Stimulated activated naive B cell treated with anti-CD40 and anti-IgM and Interleukin-4, amounts not matched to agents 10 μg/mL and 1 μg/mL and 100 μg/mL, for 72 hours (primary cell): ENCODE data around the gene CELF4.

Experiments used
- ATAC-seq, 2 donors: fragments of 150-1000 bp; cut with Tn5 transposase; replicated peaks; 2 replicates each; pipeline ENCODE4 v1.10.0; 2021; ENCODE audit warnings: moderate library complexity in 1 of 2
- DNase-seq: peaks from one replicate; pipeline ENCODE4 v3.0.0; 2021
- H3K27ac Mint-ChIP-seq: one replicate; pipeline ENCODE4 v1.8.0; 2022; ENCODE audit warnings: mild to moderate bottlenecking, mixed read lengths
- H3K27me3 Mint-ChIP-seq, 2 donors: one replicate each; pipeline ENCODE4 v1.8.0; 2022; ENCODE audit warnings: mixed read lengths in 2 of 2
- H3K36me3 Mint-ChIP-seq, 2 donors: one replicate each; pipeline ENCODE4 v1.8.0; 2022; ENCODE audit warnings: mixed read lengths in 2 of 2, mild to moderate bottlenecking in 1 of 2
- H3K4me1 Mint-ChIP-seq, 2 donors: one replicate each; pipeline ENCODE4 v1.8.0; 2022; ENCODE audit warnings: mixed read lengths in 2 of 2, mild to moderate bottlenecking in 1 of 2
- H3K4me3 Mint-ChIP-seq, 2 donors: one replicate each; pipeline ENCODE4 v1.8.0; 2022; ENCODE audit warnings: mild to moderate bottlenecking in 2 of 2, mixed read lengths in 2 of 2, moderate library complexity in 1 of 2
- H3K9me3 Mint-ChIP-seq, 2 donors: one replicate each; pipeline ENCODE4 v1.8.0; 2022; ENCODE audit warnings: mixed read lengths in 2 of 2, mild to moderate bottlenecking in 1 of 2

CELF4 gene

GRCh38 chr18:37584217-37584616 lies 18.6 kb upstream of the CELF4 start:
- ATAC-seq, result no peak
- Mint-ChIP-seq H3K9me3 (peaks cover 2 to 4% of the 10 kb centered on the region in 2 donors), H3K27me3 (peaks cover 3 to 12% of the 10 kb centered on the region in 2 donors), H3K4me3 (no peak overlapping the region), H3K27ac (no peak overlapping the region), H3K36me3 (no peaks in the 10 kb centered on the region), H3K4me1 (no peaks in the 10 kb centered on the region)
- no peak for DNase-seq

GRCh38 chr18:37582261-37582660 lies 16.7 kb upstream of the CELF4 start:
- peaks cover 2 to 4% of the 10 kb centered on the region in 2 donors for H3K9me3 Mint-ChIP-seq
- H3K27me3 Mint-ChIP-seq, result peaks cover 5 to 12% of the 10 kb centered on the region in 2 donors
- ATAC-seq (no peak), DNase-seq (no peak)
- H3K4me3 Mint-ChIP-seq, result no peak overlapping the region
- H3K36me3 Mint-ChIP-seq, result no peaks in the 10 kb centered on the region
- no peak overlapping the region for H3K27ac Mint-ChIP-seq
- H3K4me1 Mint-ChIP-seq, result peaks cover 0 to 1% of the 10 kb centered on the region in 2 donors

GRCh38 chr18:37578886-37579513 lies 13.4 kb upstream of the CELF4 start:
- peaks cover 0 to 1% of the 10 kb centered on the region in 2 donors for H3K4me1 Mint-ChIP-seq
- H3K4me3 Mint-ChIP-seq, result no peak overlapping the region
- peaks cover 5 to 12% of the 10 kb centered on the region in 2 donors for H3K27me3 Mint-ChIP-seq
- peak; percentile 70 to 76 for ATAC-seq
- peaks cover 2 to 4% of the 10 kb centered on the region in 2 donors for H3K9me3 Mint-ChIP-seq
- no peak for DNase-seq
- no peak overlapping the region for H3K27ac Mint-ChIP-seq
- H3K36me3 Mint-ChIP-seq, result no peaks in the 10 kb centered on the region

- no peaks in the 10 kb centered on the region for H3K36me3 Mint-ChIP-seq
- ATAC-seq, result no peak
These were observed 12.6 kb upstream of the CELF4 start for GRCh38 chr18:37578182-37578678.

GRCh38 chr18:37577051-37577611 lies 11.5 kb upstream of the CELF4 start:
- no peak for DNase-seq
- no peak overlapping the region for H3K4me3 Mint-ChIP-seq
- no peaks in the 10 kb centered on the region for H3K36me3 Mint-ChIP-seq
- H3K9me3 Mint-ChIP-seq, result peaks cover 0 to 2% of the 10 kb centered on the region in 2 donors
- H3K27ac Mint-ChIP-seq, result no peak overlapping the region
- no peak for ATAC-seq
- peaks cover 5 to 12% of the 10 kb centered on the region in 2 donors for H3K27me3 Mint-ChIP-seq
- H3K4me1 Mint-ChIP-seq, result peaks cover 0 to 1% of the 10 kb centered on the region in 2 donors

More at GRCh38 chr18:37578182-37578678, 12.6 kb upstream of the CELF4 start:
- Mint-ChIP-seq H3K4me3 (no peak overlapping the region), H3K27ac (no peak overlapping the region), H3K4me1 (peaks cover 0 to 1% of the 10 kb centered on the region in 2 donors), H3K9me3 (peaks cover 0 to 2% of the 10 kb centered on the region in 2 donors), H3K27me3 (peaks cover 5 to 12% of the 10 kb centered on the region in 2 donors)
- DNase-seq, result no peak

- H3K4me3 Mint-ChIP-seq, result no peak overlapping the region
- no peaks in the 10 kb centered on the region for H3K36me3 Mint-ChIP-seq
- DNase-seq (no peak), ATAC-seq (no peak)
- no peak overlapping the region for H3K27ac Mint-ChIP-seq
- H3K9me3 Mint-ChIP-seq, result no peaks in the 10 kb centered on the region
- H3K27me3 Mint-ChIP-seq, result peaks cover 11 to 14% of the 10 kb centered on the region in 2 donors
- peaks cover 0 to 1% of the 10 kb centered on the region in 2 donors for H3K4me1 Mint-ChIP-seq
These were observed 10.0 kb upstream of the CELF4 start for GRCh38 chr18:37575646-37576045.

GRCh38 chr18:37574113-37574512 lies 8.5 kb upstream of the CELF4 start:
- Mint-ChIP-seq H3K36me3 (no peaks in the 10 kb centered on the region), H3K4me3 (no peak overlapping the region), H3K27me3 (peaks cover 23 to 24% of the 10 kb centered on the region in 2 donors), H3K4me1 (peaks cover 0 to 1% of the 10 kb centered on the region in 2 donors), H3K27ac (no peak overlapping the region), H3K9me3 (no peaks in the 10 kb centered on the region)
- ATAC-seq (no peak), DNase-seq (no peak)

- Mint-ChIP-seq H3K4me1 (peaks cover 2 to 6% of the 10 kb centered on the region in 2 donors), H3K4me3 (no peak overlapping the region), H3K27ac (no peak overlapping the region), H3K27me3 (peaks cover 35 to 37% of the 10 kb centered on the region in 2 donors), H3K9me3 (no peaks in the 10 kb centered on the region), H3K36me3 (no peaks in the 10 kb centered on the region)
- DNase-seq (no peak), ATAC-seq (no peak)
These were observed 7.1 kb upstream of the CELF4 start for GRCh38 chr18:37572736-37573135.

GRCh38 chr18:37571266-37571665 lies 5.7 kb upstream of the CELF4 start:
- DNase-seq, result no peak
- H3K36me3 Mint-ChIP-seq, result no peaks in the 10 kb centered on the region
- H3K27ac Mint-ChIP-seq, result no peak overlapping the region
- peaks cover 39 to 40% of the 10 kb centered on the region in 2 donors for H3K27me3 Mint-ChIP-seq
- no peak for ATAC-seq
- no peaks in the 10 kb centered on the region for H3K9me3 Mint-ChIP-seq
- H3K4me3 Mint-ChIP-seq, result no peak overlapping the region
- H3K4me1 Mint-ChIP-seq, result peaks cover 4 to 9% of the 10 kb centered on the region in 2 donors

GRCh38 chr18:37570336-37570930 lies 4.8 kb upstream of the CELF4 start:
- H3K27me3 Mint-ChIP-seq, result peaks cover 44% of the 10 kb centered on the region in 2 donors
- H3K9me3 Mint-ChIP-seq, result no peaks in the 10 kb centered on the region
- H3K27ac Mint-ChIP-seq, result no peak overlapping the region
- ATAC-seq, result no peak
- no peak overlapping the region for H3K4me3 Mint-ChIP-seq
- DNase-seq, result no peak
- peaks cover 0 to 1% of the 10 kb centered on the region in 2 donors for H3K36me3 Mint-ChIP-seq
- peaks cover 7 to 13% of the 10 kb centered on the region in 2 donors for H3K4me1 Mint-ChIP-seq

- Mint-ChIP-seq H3K4me3 (no peak overlapping the region), H3K27ac (no peak overlapping the region), H3K27me3 (peaks cover 61% of the 10 kb centered on the region in 2 donors), H3K4me1 (peaks cover 9 to 21% of the 10 kb centered on the region in 2 donors), H3K36me3 (peaks cover 0 to 1% of the 10 kb centered on the region in 2 donors), H3K9me3 (peaks cover 0 to 2% of the 10 kb centered on the region in 2 donors)
- no peak for DNase-seq
- no peak for ATAC-seq
These were observed 3.1 kb upstream of the CELF4 start for GRCh38 chr18:37568671-37569070.

- Mint-ChIP-seq H3K27ac (no peak overlapping the region), H3K9me3 (peaks cover 0 to 2% of the 10 kb centered on the region in 2 donors), H3K36me3 (peaks cover 0 to 1% of the 10 kb centered on the region in 2 donors), H3K27me3 (peaks cover 62 to 65% of the 10 kb centered on the region in 2 donors), H3K4me3 (peak overlapping the region in 1 of 2 donors; percentile 17), H3K4me1 (peaks cover 9 to 21% of the 10 kb centered on the region in 2 donors)
- DNase-seq (no peak), ATAC-seq (no peak)
These were observed 2.4 kb upstream of the CELF4 start for GRCh38 chr18:37567994-37568359.

- H3K4me3 Mint-ChIP-seq, result peak overlapping the region in 1 of 2 donors; percentile 17
- H3K9me3 Mint-ChIP-seq, result peaks cover 0 to 2% of the 10 kb centered on the region in 2 donors
- peaks cover 0 to 1% of the 10 kb centered on the region in 2 donors for H3K36me3 Mint-ChIP-seq
- ATAC-seq (no peak), DNase-seq (no peak)
- H3K27ac Mint-ChIP-seq, result no peak overlapping the region
- H3K4me1 Mint-ChIP-seq, result peaks cover 9 to 21% of the 10 kb centered on the region in 2 donors
- peaks cover 67 to 70% of the 10 kb centered on the region in 2 donors for H3K27me3 Mint-ChIP-seq
These were observed 1.7 kb upstream of the CELF4 start for GRCh38 chr18:37567061-37567993.
